ENCODE data around the gene TMEM62. TPM values are rescaled to one million over a fixed set of nuclear protein-coding genes. Genes with fewer than 3 reads are reported as not detected.

Gene TMEM62
- total RNA-seq, 1 experiment from 2014 or later: 7.2 TPM

DNA sequence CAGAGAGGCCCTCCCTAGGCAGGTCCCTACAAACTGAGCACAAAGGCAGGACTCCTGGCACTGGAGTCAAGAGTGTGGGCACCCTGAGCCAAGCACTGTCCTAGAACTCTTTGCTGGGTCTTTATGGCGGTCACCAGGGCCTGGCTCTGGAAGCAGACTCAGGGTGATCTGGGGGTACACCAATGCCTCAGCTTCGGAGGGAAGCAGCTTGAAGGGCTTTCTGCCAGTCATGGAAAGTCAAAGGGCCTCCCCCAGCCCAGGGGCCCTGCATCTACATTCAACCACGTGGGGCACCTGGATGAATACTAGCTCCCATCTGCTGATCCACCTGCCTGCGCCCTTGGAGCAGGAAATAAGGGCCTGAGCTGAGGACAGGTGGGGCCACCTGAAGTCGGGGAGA is 80.1 kb downstream of the TMEM62 start:
- H2AFZ ChIP-seq (ENCODE audit: low read length): no peak overlapping the region
- H3K79me1 ChIP-seq (ENCODE audit: insufficient read depth, low read depth, low read length, poor library complexity, severe bottlenecking): no peaks in the 10 kb centered on the region
- no peak overlapping the region for H4K8ac ChIP-seq (replicated peaks; ENCODE audit: insufficient read length, low read depth, low read length)
- no peaks in the 10 kb centered on the region for H3K23me2 ChIP-seq (ENCODE audit: insufficient read length, low read depth, low read length, poor library complexity, severe bottlenecking)
- H4K5ac ChIP-seq (ENCODE audit: insufficient read length, low read depth, low read length): no peak overlapping the region
- WGBS (ENCODE audit: extremely low coverage, insufficient read length, low lambda C conversion rate): no CpG with 5 or more reads among the region's 5 CpGs
- H3K4ac ChIP-seq (ENCODE audit: low read depth, low read length): no peak overlapping the region
- DNase-seq: no peak
- no peaks in the 10 kb centered on the region for H3K79me2 ChIP-seq (ENCODE audit: insufficient read depth, low read length)
- no peaks in the 10 kb centered on the region for H3K27me3 ChIP-seq (ENCODE audit: insufficient read depth, low read length)
- H3K9ac ChIP-seq (ENCODE audit: extremely low read depth, insufficient read length, low read length): no peak overlapping the region
- no peak overlapping the region; the same call in 1 of the 2 replicates for H3K14ac ChIP-seq (ENCODE audit: insufficient read depth, low read length)
- H4K20me1 ChIP-seq (ENCODE audit: control insufficient read depth, insufficient read depth, insufficient read length): no peaks in the 10 kb centered on the region
- H3K27me3 Mint-ChIP-seq (ENCODE audit: low read depth): peaks cover 8% of the 10 kb centered on the region
- H2BK20ac ChIP-seq (ENCODE audit: low read depth, low read length, poor library complexity, severe bottlenecking): no peak overlapping the region
- H2BK12ac ChIP-seq (ENCODE audit: insufficient read length, low read depth, low read length): no peak overlapping the region
- H3K23ac ChIP-seq (ENCODE audit: insufficient read length, low read depth, low read length): no peak overlapping the region
- no peak overlapping the region for H3T11ph ChIP-seq (ENCODE audit: low read length)
- H3K4me1 ChIP-seq (ENCODE audit: insufficient read depth, low read length): no peaks in the 10 kb centered on the region
- peaks cover 9 to 13% of the 10 kb centered on the region in 2 experiments for H3K4me1 Mint-ChIP-seq
- no peak overlapping the region for H3K4me2 ChIP-seq (ENCODE audit: insufficient read depth, insufficient read length, low read length)
- no peak overlapping the region; a peak in 1 of 7 replicates for H3K27ac Mint-ChIP-seq
- no peaks in the 10 kb centered on the region for H3K9me3 ChIP-seq (ENCODE audit: control insufficient read depth, low read depth, low read length)
- no peak overlapping the region for H3K18ac ChIP-seq (ENCODE audit: insufficient read length, low read depth, low read length)
- H3K4me3 Mint-ChIP-seq: no peak overlapping the region
- no peak overlapping the region for H3K56ac ChIP-seq (ENCODE audit: insufficient read length, low read depth, low read length)
- TF ChIP-seq CTCF (conservative IDR thresholded peaks at IDR 0.05): no peak
- no peak overlapping the region for H2BK5ac ChIP-seq (ENCODE audit: insufficient read length, low read length)
- no peak overlapping the region for H2AK5ac ChIP-seq (ENCODE audit: insufficient read length, low read length)
- no peak overlapping the region for H3K27ac ChIP-seq (ENCODE audit: insufficient read length, low read depth, low read length)
- H3K9me3 Mint-ChIP-seq: no peaks in the 10 kb centered on the region
- no peak overlapping the region for H2BK15ac ChIP-seq (ENCODE audit: low read depth, low read length)
- no peak overlapping the region for H2BK120ac ChIP-seq (ENCODE audit: low read depth, low read length, poor library complexity, severe bottlenecking)
- H3K36me3 Mint-ChIP-seq (ENCODE audit: insufficient read depth in 1 of 3, low read depth in 3 of 3): no peaks in the 10 kb centered on the region
- H4K91ac ChIP-seq (ENCODE audit: insufficient read length, low read depth, low read length): no peak overlapping the region

Data from H9 (cell line).